DND-41 (cell line): ENCODE results near the gene TK2.

Source experiments
- CTCF ChIP-seq: IDR thresholded peaks from 2 replicates; pipeline ENCODE4 v1.5.1; 2012; ENCODE audit warnings: borderline replicate concordance, low read length, moderate library complexity, mild to moderate bottlenecking; ENCODE audit not compliant: poor library complexity, severe bottlenecking; ENCODE audit errors: extremely low read depth
- EZH2 ChIP-seq: IDR thresholded peaks from 3 replicates; pipeline ENCODE4 v1.6.1; 2012; ENCODE audit warnings: borderline replicate concordance, low read depth, mild to moderate bottlenecking, moderate library complexity, low read length, inconsistent platforms; ENCODE audit not compliant: severe bottlenecking

- TF ChIP-seq EZH2 (no peak), CTCF (no peak)
These were observed 4.6 kb upstream of the TK2 start for GRCh38 chr16:66554495-66554894.
